Activated effector memory CD4-positive, alpha-beta T cell treated with Interleukin-2 at 50 U/mL for 16 hours (primary cell): ENCODE results near the gene ZYG11B.
"Not testable (repeated sequence)": the region's sequence is repeated elsewhere in the genome, so short reads cannot be mapped to it uniquely, and the experiment has no call there.

ENCODE experiments used
- DNase-seq: peaks from one replicate; pipeline ENCODE4 v3.0.0-alpha.2; 2020

ZYG11B gene

DNA sequence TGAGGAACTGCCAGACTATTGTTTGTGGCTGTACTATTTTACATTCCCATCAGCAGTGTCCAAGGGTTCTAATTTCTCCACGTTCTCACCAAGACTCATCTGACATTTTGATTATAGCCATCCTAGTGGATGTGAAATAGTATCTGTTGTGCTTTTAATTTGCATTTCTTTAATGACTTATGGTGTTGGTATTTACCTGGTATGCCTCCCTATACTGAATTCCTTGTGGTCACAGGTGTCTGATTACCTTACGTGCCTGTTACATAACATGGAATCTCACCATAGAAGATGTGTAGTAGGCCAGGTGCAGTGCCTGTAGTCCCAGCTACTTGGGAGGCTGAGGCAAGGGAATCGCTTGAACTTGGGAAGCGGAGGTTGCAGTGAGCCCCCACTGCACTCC, 129.8 kb downstream of the ZYG11B start:
- DNase-seq: no peak

DNA sequence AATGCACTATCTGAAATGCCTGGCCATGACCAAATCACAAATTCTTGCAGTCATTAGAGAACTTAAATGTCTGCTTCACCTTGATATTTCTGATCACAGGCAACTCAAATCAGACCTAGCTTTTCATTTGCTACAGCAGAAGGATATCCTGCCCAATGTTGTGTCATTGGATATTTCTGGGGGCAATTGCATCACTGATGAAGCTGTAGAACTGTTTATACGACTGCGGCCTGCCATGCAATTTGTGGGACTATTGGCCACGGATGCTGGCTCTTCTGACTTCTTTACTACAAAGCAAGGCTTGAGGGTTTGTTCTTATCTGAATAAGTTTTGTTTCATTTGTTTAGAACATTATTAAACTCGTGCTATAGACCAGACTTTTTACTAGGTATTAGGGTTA, 131.2 kb downstream of the ZYG11B start:
- DNase-seq: no peak

DNA sequence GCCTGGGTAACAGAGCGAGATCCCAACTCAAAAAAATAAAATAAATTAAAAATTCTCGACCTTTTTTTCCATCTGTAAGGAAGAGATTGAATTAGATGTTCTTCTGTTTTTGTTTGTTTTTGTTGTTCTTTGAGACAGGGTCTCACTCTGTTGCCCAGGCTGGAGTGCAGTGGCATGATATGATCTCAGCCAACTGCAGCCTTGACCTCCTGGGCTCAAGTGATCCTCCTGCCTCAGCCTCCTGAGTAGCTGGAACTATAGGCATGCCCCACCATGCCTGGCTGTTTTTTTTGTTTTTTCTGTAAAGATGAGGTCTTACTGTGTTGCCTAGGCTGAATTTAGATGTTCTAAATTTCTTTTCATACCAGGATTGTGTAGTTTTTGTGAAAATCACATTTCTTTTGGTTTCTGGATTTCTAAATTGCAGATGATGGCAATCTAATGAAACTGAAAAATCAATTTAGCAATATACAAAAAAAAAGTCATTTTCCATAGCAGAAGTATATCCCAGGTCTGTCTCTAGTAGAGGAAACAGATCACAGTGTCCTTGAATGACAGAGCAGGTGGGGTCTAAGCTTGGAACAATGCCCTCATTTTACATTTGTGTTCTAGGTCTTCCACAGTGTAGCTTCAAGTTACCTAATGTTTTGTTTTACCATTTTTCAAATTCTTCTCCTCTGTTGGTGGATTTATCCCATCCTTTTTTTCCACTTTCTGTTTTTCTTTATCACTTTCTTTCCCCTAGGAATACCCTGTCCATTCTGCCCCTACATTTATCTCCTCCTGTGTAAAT, 136.6 kb downstream of the ZYG11B start:
- DNase-seq: no peak

DNA sequence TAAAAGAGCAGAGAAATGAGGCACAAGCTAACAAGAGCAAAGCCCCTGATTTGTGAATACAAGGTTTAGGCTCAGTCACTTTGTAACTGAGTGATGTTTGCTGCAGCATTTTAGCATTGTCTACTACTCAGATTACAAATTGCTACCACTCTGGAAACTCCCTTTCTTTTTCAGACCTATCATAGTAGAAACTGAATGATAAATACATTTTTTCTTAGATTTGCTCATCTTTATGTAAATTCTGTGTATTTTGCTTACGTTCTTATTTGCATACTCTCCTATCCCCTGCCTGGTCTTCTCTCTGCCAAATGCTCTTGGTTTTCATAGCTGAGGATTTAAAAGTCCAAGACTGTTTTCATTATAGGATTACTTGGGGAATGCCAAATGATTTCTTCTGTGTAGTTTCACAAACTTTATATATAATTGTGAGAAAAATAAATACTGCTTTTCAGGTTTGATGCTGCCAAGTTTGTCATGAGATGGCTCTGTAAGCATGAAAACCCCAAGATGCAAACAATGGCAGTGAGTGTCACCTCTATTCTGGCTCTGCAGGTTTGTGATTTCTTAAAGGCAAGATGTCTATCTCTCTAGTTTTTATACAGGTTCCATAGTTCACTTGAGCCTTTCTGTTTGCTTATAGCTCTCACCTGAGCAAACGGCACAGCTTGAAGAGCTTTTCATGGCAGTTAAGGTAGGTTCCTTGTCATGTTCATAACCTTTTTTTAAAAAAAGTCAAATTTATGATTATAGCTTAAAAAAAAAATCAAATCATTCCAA, 141.0 kb downstream of the ZYG11B start:
- no peak for DNase-seq

DNA sequence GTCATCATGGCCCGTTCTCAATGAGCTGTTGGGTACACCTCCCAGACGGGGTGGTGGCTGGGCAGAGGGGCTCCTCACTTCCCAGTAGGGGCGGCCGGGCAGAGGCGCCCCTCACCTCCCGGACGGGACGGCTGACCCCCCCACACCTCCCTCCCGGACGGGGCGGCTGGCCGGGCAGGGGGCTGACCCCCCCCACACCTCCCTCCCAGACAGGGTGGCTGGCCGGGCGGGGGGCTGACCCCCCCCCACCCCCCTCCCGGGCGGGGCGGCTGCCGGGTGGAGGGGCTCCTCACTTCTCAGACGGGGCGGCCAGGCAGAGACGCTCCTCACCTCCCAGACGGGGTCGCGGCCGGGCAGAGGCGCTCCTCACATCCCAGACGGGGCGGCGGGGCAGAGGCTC, 143.5 kb downstream of the ZYG11B start:
- DNase-seq: not testable (repeated sequence)

DNA sequence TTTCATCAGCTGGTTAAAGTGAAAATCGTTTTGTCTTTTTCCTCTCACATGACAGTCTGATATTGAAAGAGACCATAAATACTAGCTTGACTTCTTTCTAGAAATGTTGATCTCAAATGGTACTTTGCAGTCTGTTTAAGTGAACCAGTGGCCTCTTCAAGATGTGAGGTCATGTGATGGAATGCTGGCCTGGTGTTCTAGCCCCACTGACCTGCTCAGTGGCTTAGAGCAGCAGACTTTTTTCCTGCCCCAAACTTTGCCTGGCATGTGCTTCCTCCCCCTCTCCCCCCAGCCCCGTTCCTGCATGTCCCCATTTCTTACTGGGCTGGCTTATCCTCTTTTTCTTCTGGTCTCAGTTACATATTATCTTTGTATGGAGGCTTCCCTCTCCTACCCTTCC, 150.6 kb downstream of the ZYG11B start:
- DNase-seq: no peak
